Activated T-helper 1 cell treated with Interleukin-2 at 50 U/mL for 16 hours (primary cell): Measurements from ENCODE around the gene PLXNA1.

ENCODE experiments used
- DNase-seq: peaks from one replicate; pipeline ENCODE4 v3.0.0-alpha.2; 2020; ENCODE audit warnings: low read depth

PLXNA1 gene

DNA sequence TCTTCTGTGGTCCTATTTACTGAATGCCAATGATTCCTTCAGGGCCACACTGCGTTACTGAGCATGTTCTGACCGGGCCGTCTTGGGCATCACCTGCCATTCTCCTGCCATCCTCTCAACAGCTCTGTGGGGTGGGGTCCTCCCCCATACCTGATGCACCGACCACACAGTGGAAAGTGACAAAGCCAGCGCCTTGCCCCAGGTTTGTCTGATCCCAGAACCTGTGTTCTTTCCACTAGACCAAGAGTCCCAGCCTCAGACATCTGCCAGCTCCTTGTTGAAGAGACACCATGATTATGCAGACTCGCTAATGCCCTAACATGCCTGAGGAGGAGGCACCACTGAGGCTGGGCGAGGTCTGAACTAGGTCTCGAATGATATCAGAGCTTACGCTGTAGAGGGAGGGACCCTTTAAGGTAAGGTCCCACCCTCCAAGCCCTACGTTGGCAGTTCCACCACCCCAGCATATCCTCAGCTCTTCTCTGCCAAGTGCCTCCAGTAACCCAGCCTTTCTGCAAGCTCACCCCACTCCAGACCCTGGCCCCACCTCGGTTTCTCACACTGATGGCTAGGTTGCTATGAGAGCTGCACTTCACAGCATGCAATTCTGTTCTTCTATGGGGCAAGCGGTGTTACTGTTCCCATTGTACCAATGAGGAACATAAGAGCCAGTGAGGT lies 29.8 kb upstream of the PLXNA1 start:
- no peak for DNase-seq

DNA sequence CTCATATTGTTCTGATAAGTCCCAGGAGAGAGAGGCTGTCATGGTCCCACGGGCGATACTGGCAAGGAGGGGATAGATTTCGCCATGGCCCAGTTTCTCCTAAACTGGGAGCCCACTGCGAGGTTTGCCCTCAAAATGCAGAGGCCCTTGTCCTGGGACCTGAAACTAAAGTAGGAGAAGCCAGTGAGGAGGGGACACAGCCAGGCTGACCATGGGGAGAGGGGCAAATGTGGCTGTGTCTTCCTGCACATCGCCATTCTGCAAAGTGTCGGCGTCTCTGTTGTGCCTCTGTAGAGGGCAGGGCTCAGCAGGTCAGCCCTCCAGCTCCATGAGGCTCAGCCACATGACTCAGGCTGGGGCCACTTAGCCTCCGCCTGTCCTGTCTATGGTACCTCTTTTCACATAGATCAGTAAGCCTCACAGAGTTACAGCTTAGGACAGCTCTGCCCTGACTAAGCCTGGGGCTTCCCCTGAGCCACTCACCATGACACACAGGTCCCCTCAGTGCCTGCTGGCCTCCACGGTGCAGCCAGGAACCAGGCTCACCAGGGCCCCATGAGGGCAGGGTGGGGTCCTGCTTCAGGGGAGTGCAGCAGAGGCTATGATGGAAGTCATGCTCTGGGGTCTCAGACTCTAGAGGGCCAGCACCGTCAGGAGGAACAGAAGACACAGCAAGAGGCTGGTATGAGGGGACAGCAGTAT lies 28.6 kb upstream of the PLXNA1 start:
- no peak for DNase-seq

DNA sequence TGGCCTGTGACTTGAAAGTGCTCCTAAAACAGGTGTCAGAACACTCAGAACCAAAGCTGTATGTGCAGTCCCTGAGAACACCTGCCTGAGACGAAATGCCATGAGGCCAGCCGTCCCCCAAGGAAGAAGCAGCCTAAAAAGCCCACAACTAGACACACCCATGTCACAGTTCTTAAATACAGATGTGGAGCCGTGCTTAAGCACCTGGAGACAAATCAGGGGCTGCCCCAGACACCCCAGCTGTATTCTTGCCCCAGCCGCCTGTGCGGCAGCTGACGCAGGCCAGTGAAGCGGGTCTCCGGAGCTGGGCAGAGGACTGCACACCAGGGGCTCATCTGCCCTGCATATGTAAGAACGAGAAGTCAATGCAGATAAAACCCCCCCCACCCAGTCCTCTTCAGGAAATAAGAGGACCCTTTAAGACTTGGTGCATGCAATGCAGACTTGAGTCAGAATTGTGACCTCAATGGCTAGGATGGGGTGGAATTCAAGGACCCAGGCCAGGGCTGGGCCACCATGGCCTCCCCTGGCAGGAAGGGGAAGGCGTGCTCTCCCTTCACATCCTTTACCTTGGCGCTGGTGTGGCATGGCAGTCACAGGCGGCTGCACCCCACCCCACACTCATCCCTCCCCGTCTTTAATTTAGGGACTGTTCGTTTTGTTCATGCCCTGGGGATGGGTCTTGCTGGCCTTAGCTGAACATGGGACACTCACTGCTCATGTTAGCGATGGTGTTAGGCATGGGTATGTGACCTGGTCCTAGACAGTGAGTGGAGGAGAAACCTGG lies 27.7 kb upstream of the PLXNA1 start:
- no peak for DNase-seq

DNA sequence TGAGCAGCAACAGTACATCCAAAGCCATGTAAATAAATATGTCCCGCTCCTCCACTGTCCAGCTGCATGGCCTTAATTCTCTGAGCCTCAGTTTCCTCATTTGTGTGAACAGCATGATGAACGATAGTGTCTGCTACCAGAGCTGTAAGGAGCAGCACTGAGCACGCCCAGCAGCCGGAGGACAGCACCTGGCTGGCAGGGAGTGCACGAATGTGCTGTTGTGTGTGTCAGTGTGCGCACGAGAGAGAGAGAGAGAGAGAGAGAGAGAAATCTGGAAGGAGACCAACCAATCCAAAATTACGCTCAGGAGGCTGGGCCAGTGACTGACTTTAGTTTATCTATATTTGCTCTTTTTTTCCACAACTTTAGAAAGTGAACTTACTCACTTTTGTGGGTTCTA lies 26.6 kb upstream of the PLXNA1 start:
- no peak for DNase-seq

DNA sequence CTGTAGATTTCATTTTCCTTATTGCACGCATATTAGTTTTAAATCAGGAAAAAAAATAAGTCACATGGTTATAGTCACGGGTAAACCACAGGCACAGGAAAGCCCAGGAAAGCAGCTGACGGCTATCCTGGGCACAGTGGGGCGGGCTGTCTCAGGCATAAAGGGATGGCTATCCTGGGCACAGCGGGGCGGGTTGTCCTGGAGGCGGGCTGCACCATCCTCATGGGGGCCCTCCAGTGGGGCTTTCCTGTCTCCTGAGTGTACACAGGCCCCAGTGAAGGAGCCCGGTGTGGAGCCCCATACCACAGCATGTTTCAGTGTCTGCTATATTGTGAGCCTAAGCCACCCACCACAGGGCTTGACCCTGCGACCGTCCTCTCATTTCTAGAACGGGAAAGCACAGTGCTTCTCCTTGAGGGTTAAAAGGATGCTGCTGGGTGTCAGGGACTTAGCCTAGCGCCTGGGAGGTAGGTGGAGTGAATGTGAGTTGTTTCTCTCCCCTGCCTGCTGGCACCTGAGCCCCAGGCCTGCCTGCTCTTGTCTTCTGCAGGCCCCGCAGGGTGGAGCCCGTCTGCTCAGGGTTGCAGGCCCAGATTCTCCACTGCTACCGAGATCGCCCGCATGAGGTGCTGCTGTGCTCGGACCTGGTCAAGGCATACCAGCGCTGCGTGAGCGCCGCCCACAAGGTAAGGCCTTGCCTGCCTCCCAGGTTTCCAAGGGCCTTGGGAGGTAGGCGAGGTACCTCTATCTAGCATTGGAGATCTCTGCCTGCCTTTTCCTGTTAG lies 25.9 kb upstream of the PLXNA1 start:
- no peak for DNase-seq

DNA sequence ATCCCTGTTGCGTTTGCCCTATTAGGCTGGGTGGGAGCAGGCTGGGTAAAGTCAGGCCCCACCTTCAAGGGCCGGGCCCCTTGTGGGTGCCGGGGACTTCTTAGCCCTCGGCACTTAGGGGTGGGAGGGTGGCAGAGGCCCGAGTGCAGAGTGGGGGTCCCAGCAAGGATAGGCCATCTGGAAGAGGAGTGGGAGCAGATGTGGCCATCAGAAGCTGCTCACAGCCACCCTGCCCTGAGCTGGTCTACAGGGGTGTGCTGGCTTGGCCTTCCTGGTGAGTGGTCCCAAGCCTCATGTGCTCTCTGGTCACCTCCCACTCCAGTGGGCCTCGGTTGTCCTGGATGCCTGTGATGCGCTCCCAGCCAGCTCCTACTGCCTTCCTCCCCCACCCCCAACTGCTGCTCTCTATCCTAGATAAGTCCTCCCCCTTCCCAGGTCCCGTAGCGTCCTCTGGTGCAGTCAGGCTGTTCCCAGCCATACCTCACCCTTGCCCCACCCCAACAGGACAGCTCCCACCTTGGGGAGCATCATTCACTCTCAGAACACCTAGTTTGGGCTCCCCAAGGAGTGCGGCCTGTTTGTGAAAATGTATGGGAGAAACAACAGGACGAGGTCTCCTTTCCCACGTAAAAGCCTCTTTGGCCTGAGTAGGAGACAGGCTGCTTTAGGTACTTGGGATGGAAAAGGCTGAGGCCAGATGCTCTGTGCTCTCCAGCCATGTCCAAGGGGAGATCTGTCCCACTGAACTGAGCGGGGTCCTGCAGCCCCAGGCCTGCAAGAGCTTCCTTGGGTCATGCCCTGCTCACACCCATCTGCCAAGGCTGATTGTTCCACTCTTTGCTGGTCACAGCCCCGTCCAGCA lies 24.9 kb upstream of the PLXNA1 start:
- no peak for DNase-seq

DNA sequence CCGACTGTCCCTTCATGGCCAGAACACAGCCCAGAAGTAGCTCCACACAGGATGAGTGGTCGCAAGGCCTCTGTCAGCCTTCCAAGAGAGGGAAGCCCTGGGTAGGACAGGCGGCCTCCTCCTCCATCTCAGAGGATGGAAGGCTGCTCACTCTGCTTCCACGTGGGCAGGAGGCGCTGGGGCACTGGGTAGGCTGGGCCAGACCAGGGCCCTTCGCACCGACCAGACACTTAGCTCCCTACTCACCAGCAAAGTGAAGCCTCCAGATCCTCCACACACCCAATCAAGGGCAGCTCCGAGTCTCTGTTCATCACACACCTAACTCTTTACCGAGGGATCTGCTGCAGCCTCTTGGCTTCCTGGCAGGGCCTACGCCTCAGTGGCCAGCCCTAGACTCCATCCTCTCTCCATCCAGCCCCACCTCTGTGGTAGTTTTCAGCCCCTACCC lies 24.3 kb upstream of the PLXNA1 start:
- DNase-seq = no peak

DNA sequence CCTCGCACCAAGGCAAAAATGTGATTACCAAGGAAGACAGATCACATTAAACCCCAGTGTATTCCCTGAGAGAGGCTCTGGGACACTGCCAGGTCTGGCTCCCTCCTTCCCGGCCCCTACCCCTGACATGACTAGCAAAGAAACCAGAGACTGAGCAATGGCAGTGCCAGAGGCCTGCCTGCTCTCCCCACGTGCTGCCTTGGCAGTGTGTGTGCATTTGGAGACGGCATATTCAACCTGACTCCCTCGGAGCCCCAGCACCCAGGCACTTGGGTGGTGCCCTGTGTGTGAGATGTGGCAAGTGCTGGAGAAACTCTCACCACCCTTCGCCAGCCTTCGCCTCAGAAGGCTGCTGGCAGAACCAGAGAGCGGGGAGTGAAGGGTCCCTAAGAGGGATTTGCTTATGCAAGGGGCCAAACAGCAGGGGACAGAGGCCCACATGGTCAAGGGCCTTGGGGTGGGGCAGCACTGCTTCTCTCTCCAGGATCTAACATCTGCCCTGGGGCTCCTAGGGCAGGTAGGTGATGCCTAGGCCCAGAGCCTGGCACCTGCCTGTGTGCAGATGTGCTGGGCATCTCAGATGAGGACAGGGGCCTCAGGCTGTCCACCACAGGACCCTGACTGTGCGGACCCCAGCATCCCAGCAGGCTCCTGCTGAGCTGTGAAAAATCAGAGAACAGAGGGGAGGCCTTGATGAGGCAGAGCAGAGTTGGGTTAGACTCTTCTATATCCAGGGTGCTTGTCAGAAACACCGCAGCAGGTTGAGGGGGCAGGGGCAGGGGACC lies 23.6 kb upstream of the PLXNA1 start:
- no peak for DNase-seq

DNA sequence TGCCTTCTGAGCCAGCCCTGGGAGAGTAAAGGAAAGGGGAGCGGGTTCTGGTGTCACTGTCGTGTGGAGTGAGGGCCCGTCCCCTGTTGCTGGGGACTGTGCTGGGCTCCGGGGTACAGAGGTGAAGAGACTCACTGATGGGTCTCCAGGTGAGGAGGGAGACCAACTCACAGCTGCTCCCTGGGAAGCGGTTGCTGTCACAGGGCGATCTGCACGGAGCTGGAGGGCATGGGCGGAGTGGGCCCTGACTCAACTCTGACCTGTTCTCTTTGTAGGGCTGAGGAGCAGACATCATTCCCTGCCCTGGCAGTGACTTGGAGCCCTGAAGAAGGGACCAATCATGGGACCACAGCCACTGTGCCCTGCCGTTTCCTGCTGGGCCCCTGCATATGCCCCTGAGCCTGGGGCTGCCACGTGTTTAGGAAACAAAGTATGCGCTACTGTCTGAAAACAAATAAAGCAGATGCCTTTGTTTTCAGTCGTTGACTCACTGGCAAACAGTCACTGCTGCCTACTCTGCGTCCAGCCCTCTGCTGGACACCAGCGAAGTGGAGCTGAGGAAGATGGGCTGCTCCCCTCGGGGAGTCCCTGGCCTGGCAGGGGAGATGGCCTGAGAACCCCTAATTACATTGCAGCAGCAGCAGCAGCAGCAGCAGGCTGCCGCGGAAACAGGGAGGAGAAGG lies 22.9 kb upstream of the PLXNA1 start:
- no peak for DNase-seq

DNA sequence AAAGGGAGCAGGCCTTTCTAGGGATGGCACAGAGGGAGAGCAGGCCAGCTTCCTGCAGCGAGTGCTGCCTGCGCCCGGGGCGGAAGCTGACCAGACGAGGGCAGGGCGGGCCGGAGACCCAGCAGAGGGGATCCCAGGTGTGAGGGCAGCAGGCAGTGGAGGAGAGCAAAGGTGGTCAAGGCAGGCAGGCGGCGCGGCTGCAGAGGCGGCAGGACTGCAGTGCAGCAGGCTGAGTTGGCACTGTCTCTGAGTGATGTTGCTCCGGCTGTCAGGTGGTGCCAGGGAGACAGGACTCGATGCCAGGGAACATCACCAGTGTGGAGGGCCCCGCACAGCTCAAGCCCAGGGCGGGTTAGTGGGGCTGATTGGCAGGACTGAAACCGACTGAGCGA lies 22.3 kb upstream of the PLXNA1 start:
- DNase-seq = no peak

DNA sequence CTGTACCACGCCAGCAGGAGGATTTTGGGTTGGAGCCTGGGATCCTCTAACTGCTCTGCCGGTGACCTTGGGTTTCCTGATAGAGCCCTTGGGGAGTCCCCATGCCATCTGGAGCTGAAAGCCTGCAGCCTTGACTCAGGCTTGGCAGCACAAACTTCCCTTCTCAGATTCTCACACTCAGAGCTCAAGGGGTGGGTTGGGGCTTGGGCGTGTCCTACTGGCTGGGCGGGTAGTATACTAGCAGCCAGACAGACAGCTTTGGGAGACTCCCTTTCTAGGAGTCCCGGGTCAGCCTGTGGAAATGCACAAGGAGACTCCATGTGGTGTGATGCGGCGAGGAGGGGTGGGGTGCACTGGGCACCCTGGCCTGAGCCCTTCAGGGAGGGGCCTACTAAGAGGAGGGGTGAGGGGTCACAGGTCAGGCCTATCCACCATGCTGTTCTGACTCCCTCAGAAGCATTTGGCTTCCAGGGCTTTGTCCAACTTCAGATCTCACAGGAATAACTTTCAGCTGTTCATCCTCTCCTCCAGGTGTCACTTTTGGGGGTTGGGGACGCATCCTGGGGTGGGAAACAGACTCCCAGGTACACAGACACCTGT lies 21.6 kb upstream of the PLXNA1 start:
- DNase-seq = no peak

DNA sequence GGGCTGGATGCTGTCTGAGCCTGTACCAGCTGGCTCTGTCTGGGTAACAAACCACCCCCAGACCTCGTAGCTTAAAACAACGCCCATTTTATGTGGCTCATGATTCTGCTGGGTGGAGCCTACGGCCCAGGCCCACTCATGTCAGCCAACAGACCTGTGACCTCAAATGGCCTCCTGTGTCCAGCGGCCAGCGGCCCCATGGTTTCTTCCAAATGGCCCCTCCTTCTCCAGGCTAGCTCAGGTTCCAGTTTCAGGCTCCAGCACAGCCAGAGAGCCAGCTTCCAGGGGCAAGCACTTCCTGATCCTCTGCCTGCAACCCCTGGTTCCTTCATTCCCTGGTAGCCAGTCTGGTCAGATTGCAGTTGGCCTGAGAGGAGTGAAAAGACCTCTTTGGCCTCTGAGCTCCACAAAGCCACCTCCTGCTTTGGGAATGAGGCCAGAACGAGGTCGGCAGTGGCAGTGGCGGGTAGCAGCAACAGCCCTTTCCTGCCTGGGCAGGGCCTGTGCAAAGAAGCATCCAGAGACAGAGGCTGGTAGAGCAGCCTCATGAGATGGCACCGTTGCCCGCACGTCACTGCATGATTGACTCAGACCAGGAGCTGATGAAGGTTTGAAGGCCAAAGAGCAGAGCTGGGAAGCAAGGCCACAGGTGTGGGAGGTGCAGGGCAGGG lies 21.0 kb upstream of the PLXNA1 start:
- no peak for DNase-seq

DNA sequence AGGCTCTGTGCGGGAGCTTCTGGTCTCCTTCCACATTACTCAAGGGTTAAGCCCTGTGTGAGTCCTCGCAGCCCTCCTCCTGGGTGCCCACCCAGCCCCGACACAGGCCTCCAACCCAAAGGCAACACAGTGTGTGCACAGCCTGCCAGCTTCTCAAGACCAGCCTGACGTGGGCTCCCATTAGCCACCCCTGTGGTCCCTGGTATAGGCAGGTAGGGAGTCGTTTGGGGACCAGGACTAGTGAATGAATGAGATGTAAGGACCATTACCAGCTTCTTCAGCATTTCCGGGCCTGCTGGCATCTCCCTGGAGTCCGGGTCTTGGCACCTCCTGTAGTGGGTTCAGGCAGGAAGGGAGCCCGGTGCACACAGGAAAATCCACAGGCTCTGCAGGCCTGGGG lies 20.2 kb upstream of the PLXNA1 start:
- DNase-seq = no peak

DNA sequence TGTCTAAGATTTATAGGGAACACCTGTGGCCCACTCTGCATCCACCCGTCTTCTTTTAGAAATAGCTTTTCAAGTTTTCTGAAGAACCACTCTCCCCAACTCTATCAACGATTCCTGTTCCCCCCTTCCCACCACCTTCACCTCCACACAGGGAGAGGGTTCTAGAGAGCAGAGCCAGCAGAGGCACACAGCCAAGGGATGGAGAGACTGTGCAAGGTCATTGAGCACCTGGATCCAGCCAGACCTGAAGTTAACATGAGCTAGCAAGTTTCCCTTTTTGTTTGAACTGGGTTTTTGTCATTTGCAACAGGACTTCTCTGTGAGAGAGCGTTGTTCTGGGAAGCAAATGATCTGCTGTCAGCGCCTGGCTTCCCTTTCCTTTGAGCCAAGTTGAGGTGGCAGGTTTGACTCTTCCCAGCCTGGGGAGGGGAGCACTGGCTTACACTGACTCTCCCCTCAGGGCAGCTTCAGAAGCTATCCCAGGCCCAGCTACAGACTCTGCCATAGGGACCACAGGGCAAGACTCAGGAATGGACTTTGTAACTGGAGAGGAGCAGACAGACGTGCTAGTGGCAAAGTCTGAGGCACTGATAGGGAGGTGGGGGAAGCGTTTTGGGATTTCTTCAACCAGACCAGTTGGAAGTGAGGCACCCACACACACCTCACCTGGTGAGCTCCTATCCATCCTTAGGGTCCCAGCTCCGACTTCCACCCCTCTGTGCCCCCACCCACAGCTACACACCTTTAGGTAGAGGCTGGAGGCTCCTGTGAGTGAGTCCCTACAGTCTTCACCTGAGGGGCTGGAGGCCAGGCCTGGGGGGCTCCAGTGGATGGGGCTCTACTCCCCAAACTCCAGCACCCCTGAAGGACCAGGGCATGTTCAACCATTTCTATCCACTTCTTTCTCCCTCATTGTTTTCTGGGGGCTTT lies 19.4 kb upstream of the PLXNA1 start:
- no peak for DNase-seq

DNA sequence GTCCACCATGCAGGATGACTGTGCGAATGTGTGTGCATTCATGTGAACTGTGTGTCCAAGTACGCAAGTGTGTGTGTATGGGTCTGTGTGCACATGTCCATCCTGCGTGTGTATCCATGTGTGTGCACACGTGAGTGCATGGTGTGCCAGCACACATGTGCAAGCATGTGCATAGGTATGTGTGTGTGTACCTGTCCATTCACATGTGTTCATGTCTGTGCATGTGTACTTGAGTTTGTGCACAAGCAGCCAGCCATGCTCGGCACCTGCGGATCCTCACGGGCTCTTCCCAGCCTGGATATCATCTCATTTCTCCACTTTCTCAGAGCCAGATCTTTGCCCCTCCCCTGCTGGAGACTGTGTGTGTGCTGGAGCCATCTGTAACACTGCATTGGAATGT lies 18.7 kb upstream of the PLXNA1 start:
- DNase-seq = no peak

DNA sequence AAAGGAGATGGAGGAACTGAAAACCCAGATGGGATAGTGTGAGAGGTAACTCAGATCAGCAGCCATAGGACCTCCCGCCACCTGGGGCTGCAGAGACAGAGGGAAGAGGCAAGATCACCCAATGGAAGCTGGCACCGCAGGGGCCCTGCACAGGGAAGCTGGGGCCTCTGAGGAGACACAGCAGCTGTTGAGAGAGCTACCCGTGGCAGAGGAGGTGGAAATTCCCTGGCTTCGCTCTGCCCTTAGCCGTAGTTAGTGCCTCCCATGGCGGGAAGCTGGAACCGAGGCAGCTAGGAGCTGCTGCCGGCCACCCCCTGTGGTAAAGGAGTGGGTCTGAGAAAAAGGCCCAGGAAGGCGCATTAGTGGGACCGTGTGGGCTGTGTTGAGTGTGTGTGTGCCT lies 18.0 kb upstream of the PLXNA1 start:
- no peak for DNase-seq

DNA sequence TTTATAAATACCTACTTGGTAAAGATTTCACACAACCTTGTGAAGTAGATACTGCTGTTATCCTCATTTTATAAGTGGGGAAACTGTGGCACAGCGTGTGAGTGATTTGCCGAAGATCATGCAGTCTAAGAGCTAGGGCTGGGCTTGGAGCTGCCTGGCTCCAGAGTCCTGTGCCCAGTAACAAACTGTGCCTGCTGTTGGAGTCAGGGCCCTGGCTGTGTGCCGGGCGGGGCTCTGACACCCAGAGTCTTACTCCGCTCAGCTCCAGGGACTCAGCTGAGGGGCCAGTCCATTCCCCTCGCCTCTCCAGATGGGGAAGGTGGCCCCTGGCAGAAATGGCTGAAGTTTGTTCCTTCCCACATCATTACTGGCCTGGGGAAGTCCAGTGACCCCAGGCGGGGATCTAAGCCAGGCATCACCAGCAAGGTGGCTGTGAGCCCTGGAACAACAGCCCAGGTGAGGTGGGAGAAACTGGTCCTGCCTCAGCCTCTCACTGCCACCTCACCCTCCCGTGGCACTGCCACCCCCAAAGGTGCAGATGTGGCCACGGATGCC lies 17.3 kb upstream of the PLXNA1 start:
- no peak for DNase-seq

DNA sequence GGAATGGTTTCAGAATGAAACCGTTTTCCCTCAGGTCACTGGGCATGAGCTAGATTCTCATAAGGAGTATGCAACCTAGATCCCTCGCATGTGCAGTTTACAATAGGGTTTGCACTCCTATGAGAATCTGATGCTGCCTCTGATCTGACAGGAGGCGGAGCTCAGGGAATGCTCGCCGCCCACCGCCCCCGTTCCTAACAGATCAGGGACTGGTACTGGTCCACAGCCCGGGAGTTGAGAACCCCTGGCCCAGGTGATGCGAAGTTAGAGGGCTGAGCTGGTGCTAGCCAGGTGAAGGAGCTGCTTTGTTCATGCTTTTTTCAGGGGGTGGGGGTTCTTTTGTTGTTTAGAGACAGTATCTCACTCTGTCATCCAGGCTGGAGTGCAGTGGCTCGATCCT lies 15.5 kb upstream of the PLXNA1 start:
- DNase-seq = no peak
